A673 (cell line): ENCODE measurements around the gene EXOC3. TPM values are rescaled to one million over a fixed set of nuclear protein-coding genes. Genes with fewer than 3 reads are reported as not detected.

ENCODE experiments used
- BruUV-seq: library from RNA; stranded (reverse); fragments of 400-500 nt; replicated peaks from 2 replicates; lab custom pipeline; 2021; lab: Mats Ljungman, UMichigan
- CTCF ChIA-PET: fragments of 300-600 bp; sonication (Branson Sonifier 250); formaldehyde crosslinking; loops from one replicate; lab custom pipeline; 2022; ENCODE audit warnings: antibody characterized with exemption; lab: Charles Lee
- POLR2A ChIA-PET: fragments of 300-600 bp; sonication (Branson Sonifier 250); formaldehyde crosslinking; loops from one replicate; lab custom pipeline; 2022; ENCODE audit warnings: antibody characterized with exemption; ENCODE audit not compliant: low non-redundant PET; lab: Charles Lee
- DNase-seq: peaks from one replicate; pipeline ENCODE4 v3.0.0-alpha.2; 2015; ENCODE audit warnings: low spot score
- H3K27ac ChIP-seq: fragments of 200-600 bp; sonication (generic); 2 replicates; pipeline ENCODE4 v1.5.1; 2016; ENCODE audit warnings: mixed run types, low read depth, mild to moderate bottlenecking, mixed read lengths, antibody characterized with exemption, low read length; ENCODE audit not compliant: poor library complexity, severe bottlenecking
- H3K27me3 ChIP-seq: fragments of 200-600 bp; sonication (generic); replicated peaks from 2 replicates; pipeline ENCODE4 v1.6.1; 2017; ENCODE audit warnings: mixed run types, low read depth, mild to moderate bottlenecking, mixed read lengths, antibody characterized with exemption, low read length; ENCODE audit not compliant: insufficient read depth, poor library complexity
- H3K36me3 ChIP-seq: fragments of 200-600 bp; sonication (generic); 2 replicates; pipeline ENCODE4 v1.6.1; 2016; ENCODE audit warnings: mixed run types, mild to moderate bottlenecking, mixed read lengths, antibody characterized with exemption, low read length; ENCODE audit not compliant: insufficient read depth, poor library complexity, severe bottlenecking
- H3K4me1 ChIP-seq: fragments of 200-600 bp; sonication (generic); 2 replicates; pipeline ENCODE4 v1.6.1; 2017; ENCODE audit warnings: mixed run types, mild to moderate bottlenecking, mixed read lengths, antibody characterized with exemption, low read length; ENCODE audit not compliant: insufficient read depth, poor library complexity, severe bottlenecking
- H3K4me3 ChIP-seq: fragments of 200-600 bp; sonication (generic); 2 replicates; pipeline ENCODE4 v1.5.1; 2016; ENCODE audit warnings: low read depth, mixed run types, mild to moderate bottlenecking, mixed read lengths, low read length; ENCODE audit not compliant: poor library complexity, severe bottlenecking
- H3K9me3 ChIP-seq: fragments of 200-600 bp; sonication (generic); 2 replicates; pipeline ENCODE4 v1.6.1; 2016; ENCODE audit warnings: mixed run types, low read depth, mild to moderate bottlenecking, mixed read lengths, antibody characterized with exemption, low read length; ENCODE audit not compliant: poor library complexity, severe bottlenecking
- CTCF ChIP-seq: fragments of 300-800, 200-600 bp; sonication (generic); conservative IDR thresholded peaks from 2 replicates; pipeline ENCODE4 v1.5.1; 2017; ENCODE audit warnings: low read depth, mild to moderate bottlenecking, antibody characterized with exemption, low read length, moderate library complexity, mixed read lengths
- EZH2 ChIP-seq: fragments of 200-600 bp; sonication (generic); IDR thresholded peaks from 2 replicates; pipeline ENCODE4 v1.6.1; 2017; ENCODE audit warnings: borderline replicate concordance, low read depth, mild to moderate bottlenecking, mixed read lengths, antibody characterized with exemption, low read length; ENCODE audit not compliant: poor library complexity, severe bottlenecking
- intact Hi-C: fragments of 100-400 bp; cut with micrococcal nuclease; formaldehyde crosslinking; loops from one replicate; pipeline ENCODE4 v1.10.0; 2022; ENCODE audit not compliant: unreplicated experiment
- total RNA-seq: library from RNA; stranded (reverse); gene quantifications from 2 replicates; pipeline ENCODE4 v1.2.3, GENCODE V29; 2021

EXOC3 gene
- total RNA-seq, 1 experiment from 2014 or later, result 46.7 TPM

- ChIA-PET CTCF (interaction anchor here (0.5 to 2.4 kb wide), 3 partner anchors 15 to 114 kb away, joined by 3 to 7 read pairs (median 5); no protein-coding TSS in a partner anchor), POLR2A (no interaction called here)
- H3K4me1 ChIP-seq, result no peaks in the 10 kb centered on the region
- BruUV-seq, result no TSS peak
- H3K27me3 ChIP-seq, result no peaks in the 10 kb centered on the region
- H3K36me3 ChIP-seq, result no peaks in the 10 kb centered on the region
- H3K9me3 ChIP-seq, result no peaks in the 10 kb centered on the region
- H3K27ac ChIP-seq, result no peak overlapping the region
- intact Hi-C loops, result loop anchor here (2.0 to 5.0 kb wide), 2 partner anchors 113 to 242 kb away; no protein-coding TSS in a partner anchor
- no peak overlapping the region for H3K4me3 ChIP-seq
- DNase-seq, result no peak
- TF ChIP-seq CTCF, result no peak
- no peak for TF ChIP-seq EZH2
Measured at GRCh38 chr5:430214-430925, 12.6 kb upstream of the EXOC3 start.

- no peak for TF ChIP-seq EZH2
- TF ChIP-seq CTCF, result peak; percentile 92
- no peaks in the 10 kb centered on the region for H3K36me3 ChIP-seq
- no peak overlapping the region for H3K27ac ChIP-seq
- no peak overlapping the region for H3K4me3 ChIP-seq
- H3K27me3 ChIP-seq, result no peaks in the 10 kb centered on the region
- intact Hi-C loops, result loop anchor here (2.0 to 5.0 kb wide), 2 partner anchors 114 to 242 kb away; no protein-coding TSS in a partner anchor
- DNase-seq, result peak; percentile 62
- H3K4me1 ChIP-seq, result no peaks in the 10 kb centered on the region
- CTCF ChIA-PET, result interaction anchor here (0.5 to 2.4 kb wide), 4 partner anchors 13 to 372 kb away, joined by 3 to 7 read pairs (median 4); no protein-coding TSS in a partner anchor
- H3K9me3 ChIP-seq, result no peaks in the 10 kb centered on the region
- no TSS peak for BruUV-seq
- POLR2A ChIA-PET, result no interaction called here
Measured at GRCh38 chr5:431001-431710, 11.8 kb upstream of the EXOC3 start.

- Histone ChIP-seq H3K4me1 (no peaks in the 10 kb centered on the region), H3K4me3 (no peak overlapping the region), H3K27me3 (no peaks in the 10 kb centered on the region), H3K36me3 (no peaks in the 10 kb centered on the region), H3K9me3 (no peaks in the 10 kb centered on the region), H3K27ac (no peak overlapping the region)
- TF ChIP-seq EZH2, result no peak
- TF ChIP-seq CTCF, result no peak
- intact Hi-C loops, result loop anchor here (2.0 to 5.0 kb wide), 2 partner anchors 114 to 243 kb away; no protein-coding TSS in a partner anchor
- DNase-seq, result no peak
- BruUV-seq, result no TSS peak
- POLR2A ChIA-PET, result no interaction called here
- CTCF ChIA-PET, result interaction anchor here (0.8 to 2.4 kb wide), 3 partner anchors 14 to 373 kb away, joined by 3 to 7 read pairs (median 4); no protein-coding TSS in a partner anchor
Measured at GRCh38 chr5:431711-432050, 11.3 kb upstream of the EXOC3 start.
